ENCODE results near the gene ENAH.

ENAH gene

GRCh38 chr1:225464851-225465792 lies 187.8 kb downstream of the ENAH start:
- in situ Hi-C loops (cut with MboI; ENCODE audit: low sequenced_read_pairs): loop anchor here (5.0 kb wide), 1 partner anchor 517 kb away; no protein-coding TSS in a partner anchor

GRCh38 chr1:225462714-225463574 lies 190.0 kb downstream of the ENAH start:
- in situ Hi-C loops (cut with MboI; ENCODE audit: low sequenced_read_pairs): no loop called here

GRCh38 chr1:225462429-225462713 lies 190.6 kb downstream of the ENAH start:
- in situ Hi-C loops (cut with MboI; ENCODE audit: low sequenced_read_pairs): no loop called here

GRCh38 chr1:225461533-225462428 lies 191.1 kb downstream of the ENAH start:
- in situ Hi-C loops (cut with MboI; ENCODE audit: low sequenced_read_pairs): no loop called here

GRCh38 chr1:225460737-225461532 lies 192.0 kb downstream of the ENAH start:
- in situ Hi-C loops (cut with MboI; ENCODE audit: low sequenced_read_pairs): no loop called here

- in situ Hi-C loops (cut with MboI; ENCODE audit: low sequenced_read_pairs): no loop called here
Observed at GRCh38 chr1:225460021-225460736, 192.7 kb downstream of the ENAH start.

GRCh38 chr1:225458222-225458631 lies 194.7 kb downstream of the ENAH start:
- in situ Hi-C loops (cut with MboI; ENCODE audit: low sequenced_read_pairs): no loop called here

- in situ Hi-C loops (cut with MboI; ENCODE audit: low sequenced_read_pairs): no loop called here
Observed at GRCh38 chr1:225454733-225455132, 198.2 kb downstream of the ENAH start.

- in situ Hi-C loops (cut with MboI; ENCODE audit: low sequenced_read_pairs): no loop called here
Observed at GRCh38 chr1:225453797-225454648, 198.9 kb downstream of the ENAH start.

- in situ Hi-C loops (cut with MboI; ENCODE audit: low sequenced_read_pairs): no loop called here
Observed at GRCh38 chr1:225451840-225452515, 200.9 kb downstream of the ENAH start.

- in situ Hi-C loops (cut with MboI; ENCODE audit: low sequenced_read_pairs): no loop called here
Observed at GRCh38 chr1:225451340-225451739, 201.6 kb downstream of the ENAH start.

GRCh38 chr1:225450491-225451191 lies 202.3 kb downstream of the ENAH start:
- in situ Hi-C loops (cut with MboI; ENCODE audit: low sequenced_read_pairs): no loop called here

GRCh38 chr1:225449774-225450173 lies 203.1 kb downstream of the ENAH start:
- in situ Hi-C loops (cut with MboI; ENCODE audit: low sequenced_read_pairs): no loop called here

- in situ Hi-C loops (cut with MboI; ENCODE audit: low sequenced_read_pairs): no loop called here
Observed at GRCh38 chr1:225449261-225449660, 203.7 kb downstream of the ENAH start.

GRCh38 chr1:225448146-225448805 lies 204.6 kb downstream of the ENAH start:
- in situ Hi-C loops (cut with MboI; ENCODE audit: low sequenced_read_pairs): no loop called here

GRCh38 chr1:225447650-225448089 lies 205.3 kb downstream of the ENAH start:
- in situ Hi-C loops (cut with MboI; ENCODE audit: low sequenced_read_pairs): no loop called here

All from HL-60/S4 (cell line).